Measurements from ENCODE around the gene PIGW. TPM values are rescaled to one million over a fixed set of nuclear protein-coding genes. Genes with fewer than 3 reads are reported as not detected.

The PIGW gene
- total RNA-seq, 1 experiment from 2014 or later: 21.7 TPM

- H3K27me3 Mint-ChIP-seq (ENCODE audit: low read depth): no peaks in the 10 kb centered on the region
- no peaks in the 10 kb centered on the region for H3K9me3 Mint-ChIP-seq
- H3K4me1 Mint-ChIP-seq: no peaks in the 10 kb centered on the region
- H3K36me3 Mint-ChIP-seq: peaks cover 66% of the 10 kb centered on the region
- ChIA-PET POLR2A (no interaction called here), CTCF (interaction anchor here (2.0 kb wide), 1 partner anchor 18 kb away, joined by 8 read pairs; no protein-coding TSS in a partner anchor)
- H3K27ac Mint-ChIP-seq: no peak overlapping the region
- no peak for DNase-seq (ENCODE audit: low spot score)
- TF ChIP-seq OVOL2 (CRISPR knock-in tag; IDR thresholded peaks at IDR 0.05; ENCODE audit: borderline replicate concordance) (no peak), EMX1 (CRISPR knock-in tag; IDR thresholded peaks at IDR 0.05) (no peak), ATF1 (CRISPR knock-in tag; IDR thresholded peaks at IDR 0.05) (no peak), ZBTB21 (CRISPR knock-in tag; IDR thresholded peaks at IDR 0.05; ENCODE audit: borderline replicate concordance) (no peak)
- no peak overlapping the region for H3K4me3 Mint-ChIP-seq
- no peak for ATAC-seq
Observed at GRCh38 chr17:36500745-36501225, 34.0 kb upstream of the PIGW start.

- peaks cover 66% of the 10 kb centered on the region for H3K36me3 Mint-ChIP-seq
- TF ChIP-seq IRF2 (CRISPR knock-in tag; IDR thresholded peaks at IDR 0.05; ENCODE audit: borderline replicate concordance, low read depth) (no peak), NR2C2 (CRISPR knock-in tag; IDR thresholded peaks at IDR 0.05) (no peak), NR1H2 (CRISPR knock-in tag; IDR thresholded peaks at IDR 0.05) (no peak), TEAD4 (CRISPR knock-in tag; IDR thresholded peaks at IDR 0.05) (no peak), SMAD3 (CRISPR knock-in tag; IDR thresholded peaks at IDR 0.05; ENCODE audit: borderline replicate concordance) (no peak), ELF4 (CRISPR knock-in tag; IDR thresholded peaks at IDR 0.05; ENCODE audit: low read depth) (no peak), SOX15 (CRISPR knock-in tag; IDR thresholded peaks at IDR 0.05) (no peak), CBFB (CRISPR knock-in tag; IDR thresholded peaks at IDR 0.05; ENCODE audit: low read depth) (no peak), USF2 (CRISPR knock-in tag; IDR thresholded peaks at IDR 0.05) (no peak), HMGA2 (CRISPR knock-in tag; IDR thresholded peaks at IDR 0.05) (no peak), FOXP1 (CRISPR knock-in tag; IDR thresholded peaks at IDR 0.05; ENCODE audit: borderline replicate concordance) (no peak), ZNF317 (CRISPR knock-in tag; IDR thresholded peaks at IDR 0.05; ENCODE audit: borderline replicate concordance, low read depth) (no peak), AR (CRISPR knock-in tag; IDR thresholded peaks at IDR 0.05) (no peak), MYBL2 (CRISPR knock-in tag; IDR thresholded peaks at IDR 0.05) (no peak), MAX (CRISPR knock-in tag; IDR thresholded peaks at IDR 0.05) (no peak)
- CTCF ChIA-PET: no interaction called here
- H3K27ac Mint-ChIP-seq: no peak overlapping the region
- H3K27me3 Mint-ChIP-seq (ENCODE audit: low read depth): no peaks in the 10 kb centered on the region
- DNase-seq (ENCODE audit: low spot score): no peak
- no peak overlapping the region for H3K4me3 Mint-ChIP-seq
- POLR2A ChIA-PET: no interaction called here
- no peaks in the 10 kb centered on the region for H3K4me1 Mint-ChIP-seq
- no peak for ATAC-seq
- H3K9me3 Mint-ChIP-seq: no peaks in the 10 kb centered on the region
Observed at GRCh38 chr17:36501351-36501750, 33.4 kb upstream of the PIGW start.

- DNase-seq (ENCODE audit: low spot score): no peak
- ATAC-seq: no peak
- H3K9me3 Mint-ChIP-seq: no peaks in the 10 kb centered on the region
- no peak for TF ChIP-seq AFF4 (CRISPR knock-in tag; IDR thresholded peaks at IDR 0.05; ENCODE audit: borderline replicate concordance)
- no peak for TF ChIP-seq GTF2I (CRISPR knock-in tag; conservative IDR thresholded peaks at IDR 0.05)
- TF ChIP-seq KAT7 (CRISPR knock-in tag; IDR thresholded peaks at IDR 0.05; ENCODE audit: borderline replicate concordance): no peak
- TF ChIP-seq SOX15 (CRISPR knock-in tag; IDR thresholded peaks at IDR 0.05): no peak
- no peak for TF ChIP-seq ZNF219 (CRISPR knock-in tag; IDR thresholded peaks at IDR 0.05; ENCODE audit: borderline replicate concordance)
- no peak for TF ChIP-seq NR1H2 (CRISPR knock-in tag; IDR thresholded peaks at IDR 0.05)
- no peak for TF ChIP-seq NR2C2 (CRISPR knock-in tag; IDR thresholded peaks at IDR 0.05)
- no peak for TF ChIP-seq ELF4 (CRISPR knock-in tag; IDR thresholded peaks at IDR 0.05; ENCODE audit: low read depth)
- no peak for TF ChIP-seq PREB (CRISPR knock-in tag; IDR thresholded peaks at IDR 0.05; ENCODE audit: borderline replicate concordance)
Observed at GRCh38 chr17:36501963-36502362, 32.8 kb upstream of the PIGW start.

More at GRCh38 chr17:36501963-36502362, 32.8 kb upstream of the PIGW start:
- Mint-ChIP-seq H3K36me3 (peaks cover 68% of the 10 kb centered on the region), H3K4me1 (no peaks in the 10 kb centered on the region), H3K27me3 (ENCODE audit: low read depth) (no peaks in the 10 kb centered on the region), H3K27ac (no peak overlapping the region), H3K4me3 (no peak overlapping the region)
- ChIA-PET POLR2A (no interaction called here), CTCF (no interaction called here)

Data from WTC11 (cell line).